Vagina (tissue), 2 donors: ENCODE data around the gene CXCR1.

Experiments used
- POLR2A ChIP-seq, 2 donors: fragments of 450-650 bp; IDR thresholded peaks; one replicate each; pipeline ENCODE4 v1.6.1; 2017; ENCODE audit warnings: antibody characterized with exemption in 2 of 2, mild to moderate bottlenecking in 2 of 2, moderate library complexity in 2 of 2
- TF ChIP-seq, protein P1 (sequence below), 3 experiments: fragments of 450-650 bp in 2 of 3; fragments of 200-600 bp in 1 of 3; sonication (generic) in 1 of 3; IDR thresholded peaks; one replicate each; pipeline ENCODE4 v1.5.1; 2017 to 2019; ENCODE audit warnings: antibody characterized with exemption in 3 of 3, mild to moderate bottlenecking in 2 of 3, moderate library complexity in 2 of 3

GRCh38 chr2:218188528-218188927, 21.8 kb upstream of the CXCR1 start:
- TF ChIP-seq, protein P1, sequence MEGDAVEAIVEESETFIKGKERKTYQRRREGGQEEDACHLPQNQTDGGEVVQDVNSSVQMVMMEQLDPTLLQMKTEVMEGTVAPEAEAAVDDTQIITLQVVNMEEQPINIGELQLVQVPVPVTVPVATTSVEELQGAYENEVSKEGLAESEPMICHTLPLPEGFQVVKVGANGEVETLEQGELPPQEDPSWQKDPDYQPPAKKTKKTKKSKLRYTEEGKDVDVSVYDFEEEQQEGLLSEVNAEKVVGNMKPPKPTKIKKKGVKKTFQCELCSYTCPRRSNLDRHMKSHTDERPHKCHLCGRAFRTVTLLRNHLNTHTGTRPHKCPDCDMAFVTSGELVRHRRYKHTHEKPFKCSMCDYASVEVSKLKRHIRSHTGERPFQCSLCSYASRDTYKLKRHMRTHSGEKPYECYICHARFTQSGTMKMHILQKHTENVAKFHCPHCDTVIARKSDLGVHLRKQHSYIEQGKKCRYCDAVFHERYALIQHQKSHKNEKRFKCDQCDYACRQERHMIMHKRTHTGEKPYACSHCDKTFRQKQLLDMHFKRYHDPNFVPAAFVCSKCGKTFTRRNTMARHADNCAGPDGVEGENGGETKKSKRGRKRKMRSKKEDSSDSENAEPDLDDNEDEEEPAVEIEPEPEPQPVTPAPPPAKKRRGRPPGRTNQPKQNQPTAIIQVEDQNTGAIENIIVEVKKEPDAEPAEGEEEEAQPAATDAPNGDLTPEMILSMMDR (IDR thresholded peaks at IDR 0.05) = no peak
- no peak for TF ChIP-seq POLR2A (IDR thresholded peaks at IDR 0.05)
